GM12801 (cell line): ENCODE data around the gene LRRFIP2.

Experiments used
- CTCF ChIP-seq: IDR thresholded peaks from one replicate; pipeline ENCODE4 v1.5.1; 2011; ENCODE audit warnings: control low read depth; ENCODE audit not compliant: insufficient read length; ENCODE audit errors: extremely low read depth

Gene LRRFIP2

GRCh38 chr3:37130984-37131859 lies 43.2 kb downstream of the LRRFIP2 start:
- TF ChIP-seq CTCF, result no peak

GRCh38 chr3:37130448-37130847 lies 43.9 kb downstream of the LRRFIP2 start:
- TF ChIP-seq CTCF, result no peak

GRCh38 chr3:37129871-37130270 lies 44.5 kb downstream of the LRRFIP2 start:
- no peak for TF ChIP-seq CTCF

- TF ChIP-seq CTCF, result no peak
Measured at GRCh38 chr3:37127340-37127739, 47.0 kb downstream of the LRRFIP2 start.

- TF ChIP-seq CTCF, result no peak
Measured at GRCh38 chr3:37126856-37127255, 47.5 kb downstream of the LRRFIP2 start.

- no peak for TF ChIP-seq CTCF
Measured at GRCh38 chr3:37125195-37126073, 48.9 kb downstream of the LRRFIP2 start.

- TF ChIP-seq CTCF, result no peak
Measured at GRCh38 chr3:37124435-37124834, 49.9 kb downstream of the LRRFIP2 start.
